Activated CD4-positive, CD25-positive, alpha-beta regulatory T cell treated with anti-CD3 and anti-CD28 coated beads, Interleukin-2, amount 50 U/mL, for 72 hours (primary cell): Measurements from ENCODE around the gene RLIM.
A peak's percentile ranks its signal among the peaks of the same experiment; 100 is the strongest.
"Not testable (repeated sequence)": the region's sequence is repeated elsewhere in the genome, so short reads cannot be mapped to it uniquely, and the experiment has no call there.

Source experiments
- DNase-seq: peaks from one replicate; pipeline ENCODE4 v3.0.0; 2021

Gene RLIM

DNA sequence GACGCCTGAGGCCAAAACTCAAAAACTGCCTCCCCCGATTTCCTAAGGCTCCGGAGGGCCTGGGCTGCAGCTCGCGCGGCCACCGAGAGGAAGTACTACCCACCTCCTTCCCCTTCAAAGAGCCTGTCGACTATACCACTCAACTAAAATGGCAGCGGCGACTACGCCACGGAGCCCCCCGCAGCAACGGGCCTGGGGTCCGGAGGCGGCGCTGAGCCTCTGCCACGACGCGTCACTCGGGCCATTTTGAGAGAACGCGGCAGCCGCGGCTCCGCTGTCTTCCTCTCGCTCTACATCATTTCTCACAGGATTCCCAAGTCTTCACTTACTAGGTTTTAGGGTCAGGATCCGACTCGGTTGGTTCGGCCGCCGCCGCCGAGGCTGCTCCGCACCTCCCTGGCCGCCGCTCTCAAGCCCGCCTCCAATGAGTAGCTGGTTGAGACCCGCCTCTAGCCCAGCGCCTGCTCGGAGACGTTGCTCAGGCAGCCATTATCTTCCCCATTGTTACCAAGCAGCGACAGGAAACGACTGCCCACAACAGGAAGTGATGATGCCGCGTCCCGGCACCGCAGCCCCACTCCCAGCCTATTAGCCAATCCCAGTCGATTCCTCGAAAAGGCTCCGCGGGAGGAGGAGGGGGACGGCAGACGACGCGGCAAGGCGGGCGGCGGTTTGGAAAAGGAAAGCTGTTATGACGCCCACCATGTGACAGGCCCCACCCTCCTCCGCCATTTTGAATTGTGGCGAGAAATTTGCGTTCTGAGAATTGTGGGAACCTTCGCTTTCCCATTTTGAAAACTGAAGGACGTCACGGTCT is at the start of gene RLIM:
Gene RLIM (minus strand): TSS at position 532 of the 817 bp plus-strand sequence. CDS start 18,647 bp downstream, outside the sequence.
- DNase-seq = peak; percentile 81

DNA sequence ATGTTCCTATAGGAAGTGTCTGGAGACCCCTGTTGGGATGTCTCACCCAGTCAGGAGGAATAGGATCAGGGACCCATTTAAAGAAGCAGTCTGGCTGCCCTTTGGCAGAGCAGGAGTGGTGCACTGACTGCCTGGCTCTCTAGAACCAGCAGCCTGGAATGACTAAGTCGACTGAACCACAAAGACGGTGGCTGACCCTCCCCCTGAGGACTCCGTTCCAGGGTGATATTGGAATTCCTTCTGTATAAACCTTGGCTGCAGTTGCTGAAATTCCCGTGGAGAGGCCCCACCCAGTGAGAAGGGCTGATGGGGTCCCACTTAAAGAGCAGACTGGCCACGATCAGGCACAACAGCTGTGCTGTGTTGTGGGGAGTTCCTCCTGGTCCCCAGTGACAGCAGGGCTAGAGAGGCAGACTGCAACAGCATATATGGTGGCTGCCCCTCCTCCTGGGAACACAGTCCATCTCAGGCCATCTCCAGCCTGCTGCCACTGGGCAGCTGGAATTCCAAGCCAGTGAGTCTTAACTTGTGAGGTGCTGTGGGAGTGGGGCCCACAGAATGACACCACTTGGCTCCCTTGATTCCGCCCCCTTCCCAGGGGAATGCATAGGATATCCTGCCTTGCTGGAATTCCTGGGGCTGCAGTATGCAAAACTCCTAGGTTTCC is 41.8 kb upstream of the RLIM start:
- no peak for DNase-seq

GRCh38 chrX:74654953-74655352 is 40.5 kb upstream of the RLIM start:
- DNase-seq = not testable (repeated sequence)

- no peak for DNase-seq
Measured at GRCh38 chrX:74636749-74637314, 22.4 kb upstream of the RLIM start.

GRCh38 chrX:74613370-74614092 is 893 bp downstream of the RLIM start:
- no peak for DNase-seq

DNA sequence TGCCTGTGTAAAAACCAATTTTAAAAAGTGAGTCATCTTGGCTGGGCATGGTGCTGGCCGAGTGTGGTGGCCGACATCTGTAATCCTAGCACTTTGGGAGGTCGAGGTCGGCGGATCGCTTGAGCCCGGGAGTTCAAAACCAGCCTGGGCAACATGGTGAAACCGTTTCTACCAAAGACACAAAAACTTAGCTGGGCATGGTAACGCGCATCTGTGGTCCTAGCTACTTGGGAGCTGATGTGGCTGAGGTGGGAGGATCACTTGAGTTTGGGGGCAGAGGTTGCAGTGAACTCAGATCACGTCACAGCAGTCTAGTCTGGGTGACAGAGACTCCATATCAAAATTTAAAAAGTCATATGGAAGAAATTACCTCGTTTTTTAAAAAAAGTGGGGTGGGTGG is 7.6 kb downstream of the RLIM start:
- DNase-seq = no peak

DNA sequence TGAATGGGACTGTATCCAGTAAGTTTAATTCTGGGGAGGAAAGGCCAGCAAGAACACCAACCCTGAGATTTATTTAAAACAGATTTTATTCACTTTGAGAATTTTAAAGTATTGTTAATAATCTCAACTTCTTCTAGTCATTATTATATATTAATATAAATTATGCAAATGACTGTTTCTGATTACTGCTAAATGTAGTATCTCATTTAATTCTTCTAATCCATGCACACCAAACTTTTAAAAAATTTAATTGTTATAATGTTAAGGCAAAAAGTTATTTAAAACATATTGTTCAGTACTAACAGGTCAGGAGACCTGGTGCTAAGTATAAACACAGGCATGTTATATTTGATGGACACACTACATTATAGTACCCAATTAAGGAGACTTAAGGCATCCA is 8.1 kb downstream of the RLIM start:
- no peak for DNase-seq

GRCh38 chrX:74603040-74603439 is 11.4 kb downstream of the RLIM start:
- DNase-seq = no peak

GRCh38 chrX:74602142-74602541 is 12.3 kb downstream of the RLIM start:
- no peak for DNase-seq

DNA sequence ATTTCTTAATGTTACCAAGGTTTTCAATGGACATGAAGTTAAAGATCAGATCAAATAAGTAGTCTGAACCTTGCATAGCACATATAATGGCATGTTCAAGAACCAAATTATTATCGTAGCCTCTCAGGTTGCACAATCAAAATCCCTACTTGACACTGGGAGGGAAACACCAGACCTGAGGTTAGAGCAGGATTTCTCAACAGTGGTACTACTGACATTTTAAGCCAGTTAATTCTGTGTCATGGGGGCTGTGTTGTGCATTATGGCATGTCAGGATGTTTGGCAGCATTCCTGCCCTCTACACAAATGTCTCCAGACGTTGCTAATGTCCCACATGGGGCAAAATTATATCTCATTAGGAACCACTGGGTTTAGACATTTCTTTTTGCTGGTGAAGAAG is 20.8 kb downstream of the RLIM start:
- no peak for DNase-seq

DNA sequence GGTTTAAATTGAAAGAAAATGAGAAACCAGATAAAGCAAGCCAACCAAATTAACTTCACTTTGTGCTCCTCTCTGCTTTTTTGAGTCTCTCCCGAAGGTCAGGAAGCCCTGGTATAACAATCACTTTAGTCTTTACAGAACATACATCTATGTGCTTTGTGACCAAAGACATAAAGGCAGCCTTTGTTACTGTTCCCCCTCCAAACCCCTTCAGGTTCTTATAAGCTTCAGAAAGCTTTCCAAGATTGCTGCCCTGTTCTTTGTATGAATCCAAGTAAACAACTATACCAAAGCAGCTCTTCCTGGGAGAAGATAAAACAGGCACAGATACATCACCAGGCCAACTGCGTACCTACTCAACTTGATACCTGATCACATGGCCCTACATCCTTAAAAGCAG is 28.7 kb downstream of the RLIM start:
- no peak for DNase-seq

DNA sequence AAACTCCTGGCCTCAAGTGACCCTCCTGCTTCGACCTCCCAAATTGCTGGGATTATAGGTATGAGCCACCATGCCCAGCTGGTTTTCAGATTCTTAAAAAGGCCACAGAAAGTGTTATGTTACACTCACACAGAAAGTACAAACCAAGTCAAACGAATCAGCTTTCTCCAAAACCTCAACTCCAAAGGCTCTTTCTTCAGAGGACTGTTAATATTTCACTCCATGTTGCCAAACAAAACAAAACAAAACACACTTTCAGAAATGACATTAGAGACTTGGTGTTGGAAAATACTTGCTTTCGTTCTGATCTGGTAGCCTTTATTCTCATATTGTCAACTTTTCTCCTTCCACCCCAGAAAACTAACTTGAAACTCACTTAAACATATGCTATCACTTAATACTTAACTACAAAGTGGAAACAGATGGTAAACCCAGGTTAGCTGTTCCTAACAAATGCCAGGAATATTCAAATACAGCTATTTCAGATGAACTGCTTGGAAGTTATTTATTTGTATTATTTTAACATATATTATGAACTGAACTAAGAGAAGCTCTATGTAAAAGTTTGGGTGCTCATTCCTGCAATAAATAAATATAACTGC is 34.7 kb downstream of the RLIM start:
- no peak for DNase-seq

- no peak for DNase-seq
Measured at GRCh38 chrX:74578137-74578536, 36.3 kb downstream of the RLIM start.

- no peak for DNase-seq
Measured at GRCh38 chrX:74557378-74557777, 57.0 kb downstream of the RLIM start.

DNA sequence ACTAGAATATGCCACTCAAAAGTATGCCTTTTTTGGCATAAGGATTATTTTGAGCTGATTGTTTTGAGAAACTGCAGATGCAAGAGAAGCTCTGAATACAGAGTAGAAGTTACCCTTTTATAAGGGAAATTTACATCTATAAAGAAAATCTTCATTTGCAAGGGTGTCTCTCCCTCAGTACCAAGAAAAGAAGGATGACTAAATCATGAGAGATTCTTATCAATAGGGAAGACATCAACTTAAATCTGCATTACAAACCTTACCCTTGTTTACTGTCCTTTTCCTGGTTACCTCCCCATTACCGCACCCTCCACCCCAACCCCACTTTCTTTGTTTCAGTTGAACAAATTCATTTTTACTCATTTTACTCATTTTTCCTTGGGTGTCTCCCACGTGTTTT is 62.5 kb downstream of the RLIM start:
- no peak for DNase-seq

DNA sequence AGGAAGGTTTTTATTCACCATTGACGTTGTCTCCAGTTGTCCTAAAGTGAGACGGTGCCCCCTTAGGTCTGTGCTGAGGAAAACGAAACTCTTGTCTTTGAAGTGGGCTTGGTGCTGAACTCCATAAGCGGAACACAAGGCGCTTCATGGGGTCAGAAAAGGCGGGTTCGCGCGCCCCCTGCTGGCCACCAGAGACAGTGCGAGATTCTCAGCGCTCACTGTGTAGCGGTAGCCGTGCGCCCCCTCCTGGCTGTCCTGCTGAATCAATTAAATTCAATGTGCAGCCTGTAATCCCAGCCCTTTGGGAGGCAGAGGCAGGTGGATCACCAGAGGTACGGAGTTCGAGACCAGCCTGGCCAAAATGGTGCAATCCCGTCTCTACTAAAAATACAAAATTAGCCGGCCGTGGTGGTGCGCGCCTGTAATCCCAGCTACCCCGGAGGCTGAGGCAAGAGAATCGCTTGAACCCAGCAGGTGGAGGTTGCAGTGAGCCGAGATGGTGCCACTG is 64.1 kb downstream of the RLIM start:
- DNase-seq = peak; percentile 90

DNA sequence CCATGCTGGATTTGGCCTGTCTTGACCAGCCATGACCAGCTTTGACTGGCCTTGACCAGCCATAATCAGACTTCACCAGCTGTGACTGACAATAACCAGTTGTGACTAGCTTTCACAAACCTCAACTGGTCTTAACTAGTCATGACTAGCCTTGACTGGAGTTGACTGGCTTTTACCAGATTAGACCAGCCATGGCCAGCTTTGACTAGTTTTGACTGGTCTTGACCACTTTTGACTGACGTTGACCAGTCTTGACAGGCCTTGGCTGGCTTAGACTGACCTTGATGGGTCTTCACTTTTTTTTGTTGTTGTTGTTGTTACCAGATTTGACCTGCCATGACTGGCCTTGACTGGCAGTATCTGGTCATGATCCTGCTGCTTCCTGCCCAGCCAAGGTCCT is 67.4 kb downstream of the RLIM start:
- DNase-seq = no peak

- no peak for DNase-seq
Measured at GRCh38 chrX:74545880-74546523, 68.4 kb downstream of the RLIM start.

GRCh38 chrX:74540635-74541249 is 73.7 kb downstream of the RLIM start:
- DNase-seq = no peak

- no peak for DNase-seq
Measured at GRCh38 chrX:74536832-74537371, 77.5 kb downstream of the RLIM start.

GRCh38 chrX:74536152-74536831 is 78.1 kb downstream of the RLIM start:
- DNase-seq = peak; percentile 52
